HG02885 (cell line): ENCODE results near the gene CBX4.

Experiments
- ATAC-seq: cut with Tn5 transposase; IDR thresholded peaks from one replicate; pipeline ENCODE4 v1.9.1; 2021; ENCODE audit warnings: mild to moderate bottlenecking; ENCODE audit not compliant: unreplicated experiment, poor library complexity

Gene CBX4

DNA sequence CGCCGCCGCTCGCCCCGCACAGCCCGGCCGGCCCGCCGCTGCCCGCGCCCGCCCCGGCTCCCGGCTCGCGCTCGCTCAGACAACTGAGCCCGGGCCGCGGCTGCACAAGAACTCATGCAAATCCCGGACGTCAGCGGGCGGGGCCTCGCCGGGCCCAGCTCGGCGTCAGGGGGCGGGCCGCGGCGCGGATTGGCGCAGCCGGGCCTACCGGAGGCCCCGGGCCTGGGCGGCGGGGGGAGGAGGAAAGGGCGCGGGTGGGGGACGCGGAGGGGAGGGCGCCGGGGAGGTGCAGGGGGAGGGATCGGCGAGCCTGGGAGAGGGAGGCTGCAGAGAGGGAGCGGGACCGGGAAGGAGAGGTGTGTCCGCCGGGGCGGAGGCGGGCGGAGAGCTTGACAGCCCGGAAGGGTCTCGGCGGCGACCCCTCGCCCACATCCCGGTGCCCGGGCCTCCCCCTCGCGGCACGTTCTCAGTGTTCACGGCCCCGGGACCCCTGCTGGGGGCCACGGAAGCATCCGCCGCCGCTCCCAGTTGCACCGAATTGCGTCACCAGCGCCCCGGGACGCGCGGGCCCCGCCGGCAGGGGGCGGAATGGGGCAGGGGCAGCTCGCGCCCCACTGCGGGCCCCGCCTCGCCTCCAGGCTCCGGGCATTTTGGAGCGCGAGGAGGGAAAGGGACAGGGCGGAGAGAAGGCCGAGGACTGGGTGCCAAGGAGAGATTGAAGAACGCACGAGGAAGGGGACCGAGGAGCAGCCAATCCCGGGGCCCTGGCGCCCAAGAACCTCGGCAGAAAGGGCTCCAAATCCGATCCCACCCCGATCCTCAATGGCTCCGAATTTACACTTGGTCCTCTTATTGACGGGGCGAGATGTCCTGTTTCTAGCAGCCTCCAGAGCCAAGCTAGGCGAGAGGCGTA is at the start of gene CBX4:
TSS of gene CBX4 (minus strand) at position 85 of the 913 bp plus-strand sequence. CDS start 189 bp downstream, outside the sequence.
- peak; percentile 68 for ATAC-seq

DNA sequence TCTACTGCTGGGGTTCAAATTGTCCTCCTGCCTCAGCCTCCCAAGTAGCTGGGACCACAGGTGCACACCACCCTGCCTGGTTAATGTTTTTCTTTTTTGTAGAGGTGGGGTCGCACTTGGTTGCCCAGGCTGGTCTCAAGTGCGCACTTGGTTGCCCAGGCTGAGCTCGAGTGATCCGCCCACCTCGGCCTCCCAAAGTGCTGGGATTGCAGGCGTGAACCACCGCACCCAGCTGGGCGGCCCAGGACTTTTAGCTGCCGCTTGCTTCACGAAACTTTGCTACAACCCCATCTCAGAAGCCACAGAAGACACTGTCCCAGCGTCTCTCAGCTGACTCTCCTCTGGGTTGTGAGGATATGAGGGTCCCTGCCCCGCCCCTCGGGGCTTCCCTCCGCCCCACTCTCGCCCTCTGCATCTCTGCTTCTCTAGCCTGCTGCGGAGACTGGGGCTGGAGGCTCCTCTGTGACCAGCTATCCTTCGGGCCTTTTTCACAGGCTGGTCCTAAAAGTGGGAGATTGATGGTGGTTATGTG is 48.8 kb upstream of the CBX4 start:
- no peak for ATAC-seq

DNA sequence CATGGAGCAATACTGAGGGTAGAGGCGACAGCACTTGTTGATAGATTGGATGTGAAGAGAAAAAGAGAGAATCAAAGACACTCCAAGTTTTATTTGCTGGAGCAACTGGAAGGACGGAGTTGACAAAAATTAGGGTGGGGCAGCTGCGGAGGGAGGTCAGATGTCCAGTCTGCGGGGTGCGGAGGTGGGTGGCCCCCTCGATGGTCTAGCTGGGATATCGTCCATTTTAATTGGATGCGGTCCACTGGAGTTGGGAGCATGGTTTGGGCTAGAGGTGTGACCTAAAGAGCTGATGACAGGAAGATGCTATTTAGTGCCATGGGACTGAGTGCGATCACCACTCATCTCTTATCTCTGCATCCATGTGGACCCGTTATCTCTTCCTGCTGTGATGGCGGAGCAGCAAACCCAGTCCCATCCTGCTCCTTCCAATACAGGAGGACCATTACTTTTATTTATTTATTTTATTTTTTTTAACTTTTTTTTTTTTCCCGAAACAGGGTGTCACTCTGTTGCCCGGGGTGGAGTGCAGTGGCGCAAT is 48.3 kb upstream of the CBX4 start:
- no peak for ATAC-seq

DNA sequence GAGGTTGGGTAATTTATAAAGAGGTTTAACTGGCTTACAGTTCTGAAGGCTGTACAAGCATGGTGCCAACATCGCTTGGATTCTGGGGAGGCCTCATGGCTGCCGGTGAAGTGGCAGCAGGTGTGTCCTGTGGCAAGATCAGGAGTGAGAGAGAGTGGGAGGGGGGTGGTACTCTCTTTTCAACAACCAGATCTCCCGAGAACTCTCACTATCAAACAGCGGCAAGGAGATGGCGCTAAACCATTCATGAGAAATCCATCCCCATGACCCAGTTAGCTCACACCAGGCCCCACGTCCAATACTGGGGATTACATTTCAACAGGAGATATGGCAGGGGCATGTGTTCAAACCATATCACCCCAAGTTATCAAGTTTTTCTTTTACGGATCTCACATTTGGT is 44.0 kb upstream of the CBX4 start:
- ATAC-seq, result no peak

DNA sequence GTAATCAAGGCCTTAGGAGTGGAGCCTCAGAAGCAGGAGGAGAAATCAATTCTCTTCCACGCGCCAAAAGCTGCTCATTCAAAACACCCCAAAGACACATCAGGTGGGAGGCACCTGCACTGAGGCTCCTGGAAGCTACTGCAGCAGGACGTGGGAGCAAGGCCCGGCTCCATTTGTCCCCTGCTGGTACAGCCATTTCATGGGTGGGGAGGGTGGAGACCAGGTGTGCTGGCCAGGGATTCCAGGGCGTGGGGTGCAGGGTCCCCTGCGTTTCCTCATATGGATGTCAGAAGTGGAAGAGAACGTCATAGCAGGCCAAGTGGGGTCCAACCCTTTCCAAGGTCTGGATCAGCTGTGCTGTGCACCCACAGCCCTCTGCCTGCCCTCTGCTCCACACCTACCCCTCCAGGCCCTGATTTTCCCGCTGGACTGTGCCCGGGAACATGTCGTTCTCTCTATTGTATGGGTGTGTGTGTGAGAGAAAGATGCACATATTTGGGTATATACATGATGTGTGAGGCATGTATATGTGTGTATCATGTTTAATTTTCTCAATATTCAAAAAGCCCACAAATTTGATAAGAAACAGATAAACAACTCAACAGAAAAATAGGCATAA is 39.2 kb upstream of the CBX4 start:
- no peak for ATAC-seq

DNA sequence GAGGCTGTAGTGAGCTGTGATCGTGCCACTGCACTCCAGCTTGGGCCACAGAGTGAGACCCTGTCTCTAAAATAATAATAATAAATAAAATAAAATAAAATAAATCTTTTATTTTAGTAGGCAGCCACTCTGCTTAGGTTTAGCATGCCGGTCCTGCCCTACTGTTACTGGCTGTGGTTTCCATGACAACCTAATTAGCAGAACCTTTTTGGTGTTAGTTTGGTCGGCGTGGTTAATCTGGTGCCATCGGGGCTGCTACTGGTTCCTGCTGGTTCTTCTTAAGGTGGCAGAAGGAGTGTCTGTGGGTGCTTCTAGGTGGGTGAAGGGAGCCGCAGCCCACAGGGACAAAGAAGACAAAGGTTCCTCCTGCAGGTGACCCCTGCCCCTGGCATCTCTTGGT is 37.8 kb upstream of the CBX4 start:
- ATAC-seq, result no peak

DNA sequence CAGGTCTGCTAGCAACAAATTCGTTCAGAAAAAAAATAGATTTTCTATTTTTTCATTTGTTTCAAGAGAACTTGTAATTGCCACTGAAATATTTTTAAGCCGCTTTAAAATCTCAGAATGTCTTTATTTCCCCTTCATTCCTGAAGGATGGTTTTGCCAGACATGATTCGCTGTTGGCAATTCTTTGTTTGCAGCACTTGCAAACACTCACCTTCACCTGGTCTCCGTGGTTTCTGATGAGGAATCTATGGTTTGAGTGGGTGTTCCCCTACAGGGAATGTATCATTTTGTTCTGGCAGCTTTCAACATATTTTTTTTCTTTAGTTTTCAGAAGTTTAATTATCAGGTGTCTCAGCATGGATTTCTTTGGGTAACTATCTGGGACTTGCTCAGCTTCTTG is 36.3 kb upstream of the CBX4 start:
- no peak for ATAC-seq

DNA sequence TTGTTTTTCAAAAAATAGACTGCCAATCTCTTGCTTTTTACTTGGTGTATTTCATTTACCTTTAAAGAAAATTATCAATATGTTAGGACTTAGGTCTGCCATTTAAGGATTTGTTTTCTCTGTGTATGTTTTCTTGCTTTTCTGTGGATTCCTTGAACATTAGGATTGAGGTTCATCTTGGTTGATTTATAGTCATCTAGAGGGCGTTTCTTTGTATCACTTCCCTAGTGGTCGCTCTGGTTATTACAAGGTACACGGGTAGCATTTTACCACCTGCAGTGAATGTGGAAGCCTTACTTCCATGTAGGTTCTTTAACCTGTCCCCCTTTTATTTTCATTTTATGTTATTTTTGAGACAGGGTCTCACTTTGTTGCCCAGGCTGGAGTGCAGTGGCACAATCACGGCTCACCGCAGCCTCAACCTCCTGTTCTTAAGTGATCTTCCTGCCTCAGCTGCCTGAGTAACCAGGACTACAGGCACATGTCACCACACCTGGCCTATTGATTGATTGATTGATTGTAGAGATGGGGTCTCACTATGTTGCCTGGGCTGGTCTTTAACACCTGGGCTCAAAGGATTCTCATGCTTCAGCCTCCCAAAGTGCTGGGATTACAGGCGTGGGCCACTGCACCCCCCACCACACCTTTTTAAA is 35.2 kb upstream of the CBX4 start:
- no peak for ATAC-seq

DNA sequence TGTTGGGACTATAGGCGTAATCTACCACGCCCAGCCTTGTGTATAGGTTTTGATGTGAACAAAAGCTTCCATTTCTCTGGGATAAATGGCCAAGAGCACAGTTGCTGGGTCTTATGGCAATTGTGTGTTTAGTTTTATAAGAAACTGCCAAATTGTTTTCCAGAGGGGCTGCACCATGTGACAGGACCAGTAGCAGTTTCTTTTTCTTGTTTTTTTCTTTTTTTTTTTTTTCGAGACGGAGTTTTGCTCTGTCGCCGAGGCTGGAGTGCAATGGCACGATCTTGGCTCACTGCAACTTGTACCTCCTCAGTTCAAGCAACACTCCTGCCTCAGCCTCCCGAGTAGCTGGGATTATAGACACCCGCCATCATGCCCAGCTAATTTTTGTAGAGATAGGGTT is 34.3 kb upstream of the CBX4 start:
- ATAC-seq, result no peak

DNA sequence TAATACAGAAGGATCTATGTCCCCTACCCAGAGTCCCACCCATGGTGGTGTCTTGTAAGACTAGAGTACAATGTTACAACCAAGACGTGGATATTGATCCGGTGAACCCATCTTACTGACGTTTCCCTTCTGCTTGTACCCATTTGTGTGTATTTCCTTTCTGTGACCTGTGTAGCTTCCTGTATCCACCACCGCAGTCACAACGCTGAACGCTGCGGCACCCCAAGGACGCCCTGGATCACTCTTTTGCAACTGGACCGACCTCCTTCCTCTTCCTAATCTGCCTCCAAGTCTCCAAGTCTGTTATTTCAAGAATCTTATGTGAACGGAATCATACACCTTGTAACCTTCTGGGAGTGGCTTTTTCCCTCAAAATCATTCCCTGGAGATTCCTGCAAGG is 33.5 kb upstream of the CBX4 start:
- ATAC-seq, result no peak

DNA sequence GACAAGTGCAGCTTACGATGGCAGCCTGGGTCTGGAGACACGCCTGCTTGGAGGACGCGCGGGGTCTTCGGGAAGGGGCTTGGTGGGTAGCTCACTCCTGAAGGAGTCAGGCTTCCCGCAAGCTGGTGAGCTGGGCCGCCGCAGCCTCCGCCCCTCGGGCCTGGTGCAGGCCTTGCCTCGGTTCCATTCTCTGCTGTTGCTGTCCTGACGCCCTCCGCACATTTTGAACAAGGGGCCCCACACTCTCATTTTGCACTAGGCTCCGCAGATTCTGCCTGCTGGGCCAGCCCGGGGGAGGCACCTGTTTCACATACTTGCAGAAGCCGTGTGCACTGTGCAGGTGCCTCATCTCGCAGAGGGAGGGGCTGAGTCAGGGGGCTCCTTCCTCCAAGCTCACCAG is 31.9 kb upstream of the CBX4 start:
- no peak for ATAC-seq

DNA sequence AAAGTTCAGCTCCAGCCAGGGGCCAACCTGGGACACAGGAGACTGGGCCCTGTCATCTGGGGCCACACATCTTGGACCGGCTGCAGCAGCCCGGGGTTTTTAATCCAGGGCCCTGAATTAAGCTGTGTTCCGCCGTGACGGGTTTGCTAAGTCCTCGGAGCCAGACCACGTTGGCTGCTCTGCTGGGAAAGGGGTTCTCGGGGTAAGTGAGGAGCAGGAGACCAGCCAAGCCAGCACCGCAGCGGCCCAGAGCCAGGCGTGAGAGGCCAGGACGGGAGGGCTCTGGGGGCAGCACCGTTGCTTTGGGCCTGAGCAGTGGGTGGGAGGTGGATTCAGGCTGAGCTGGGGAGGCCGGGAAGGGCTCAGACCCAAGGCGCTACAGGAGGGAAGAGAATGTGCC is 31.3 kb upstream of the CBX4 start:
- no peak for ATAC-seq

DNA sequence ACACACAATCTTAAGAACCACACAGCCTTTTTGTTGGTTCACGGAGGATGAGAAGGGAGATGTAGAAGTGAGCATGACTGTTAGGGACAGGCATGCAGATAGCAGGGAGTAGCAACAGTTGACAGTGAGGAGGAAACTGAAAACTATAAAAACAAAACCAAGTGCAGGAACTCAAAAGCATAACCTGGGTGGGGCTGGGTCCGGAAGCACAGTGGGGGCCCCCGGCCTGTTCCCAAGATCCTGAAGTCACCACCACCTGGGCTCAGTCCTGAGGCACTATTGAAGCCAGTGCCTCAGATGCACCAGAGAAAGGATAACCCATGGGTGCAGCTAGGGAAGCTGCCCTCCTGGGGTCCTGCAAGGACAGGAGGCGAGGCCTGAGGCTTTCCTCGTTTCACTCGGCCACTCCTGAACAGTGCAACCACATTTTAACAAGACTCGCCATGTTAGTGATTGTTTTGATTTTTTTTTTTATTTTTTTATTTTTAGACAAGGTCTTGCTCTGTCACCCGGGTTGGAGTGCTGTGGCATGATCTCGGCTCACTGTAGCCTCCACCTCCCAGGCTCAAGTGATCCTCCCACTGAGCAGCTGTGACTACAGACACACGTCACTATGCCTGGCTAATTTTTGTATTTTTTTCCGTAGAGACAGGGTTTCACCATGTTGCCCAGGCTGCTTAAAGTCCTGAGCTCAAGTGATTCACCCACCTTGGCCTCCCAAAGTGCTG is 27.7 kb upstream of the CBX4 start:
- no peak for ATAC-seq

DNA sequence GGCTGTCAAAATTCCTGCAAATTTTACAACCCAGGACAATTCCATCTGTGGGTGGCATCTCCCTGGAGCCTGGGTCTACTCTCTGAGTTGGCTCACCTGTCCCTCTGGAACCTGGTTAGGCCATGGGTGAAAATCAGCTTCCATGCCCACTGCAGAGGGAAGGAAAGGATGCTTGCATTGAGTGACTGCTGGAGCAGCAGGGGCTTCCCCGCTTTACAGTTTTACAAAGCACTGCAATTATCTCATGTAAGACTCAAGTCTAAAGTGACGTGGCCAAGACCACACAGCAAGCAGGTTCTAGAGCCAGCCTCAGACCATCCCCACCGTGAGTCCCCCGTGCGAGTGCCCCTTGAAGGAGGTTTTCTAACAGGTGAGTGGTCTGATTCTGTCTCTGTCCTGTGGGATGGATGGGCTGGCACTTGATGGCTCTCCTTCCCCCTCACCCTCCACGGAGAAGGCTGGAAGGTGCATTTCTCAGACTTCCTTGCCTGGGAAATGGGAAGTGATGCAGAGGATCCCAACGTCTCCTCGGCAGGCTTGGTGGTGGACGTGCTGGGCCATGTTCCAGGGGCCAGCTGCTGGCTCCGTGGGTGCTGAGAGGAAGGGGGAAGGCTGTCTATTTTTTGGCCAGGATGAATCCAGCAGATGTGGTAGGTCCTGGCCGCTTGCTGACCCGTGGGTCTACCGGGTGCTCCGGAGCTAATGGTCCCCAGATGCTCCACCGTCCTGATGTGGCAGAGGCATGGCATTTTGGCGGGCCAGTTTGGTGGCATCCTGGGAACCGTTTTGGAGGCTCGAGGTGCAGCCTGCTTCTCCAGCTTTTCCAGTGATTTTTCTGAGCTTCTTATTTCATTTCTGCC is 26.3 kb upstream of the CBX4 start:
- ATAC-seq, result no peak

DNA sequence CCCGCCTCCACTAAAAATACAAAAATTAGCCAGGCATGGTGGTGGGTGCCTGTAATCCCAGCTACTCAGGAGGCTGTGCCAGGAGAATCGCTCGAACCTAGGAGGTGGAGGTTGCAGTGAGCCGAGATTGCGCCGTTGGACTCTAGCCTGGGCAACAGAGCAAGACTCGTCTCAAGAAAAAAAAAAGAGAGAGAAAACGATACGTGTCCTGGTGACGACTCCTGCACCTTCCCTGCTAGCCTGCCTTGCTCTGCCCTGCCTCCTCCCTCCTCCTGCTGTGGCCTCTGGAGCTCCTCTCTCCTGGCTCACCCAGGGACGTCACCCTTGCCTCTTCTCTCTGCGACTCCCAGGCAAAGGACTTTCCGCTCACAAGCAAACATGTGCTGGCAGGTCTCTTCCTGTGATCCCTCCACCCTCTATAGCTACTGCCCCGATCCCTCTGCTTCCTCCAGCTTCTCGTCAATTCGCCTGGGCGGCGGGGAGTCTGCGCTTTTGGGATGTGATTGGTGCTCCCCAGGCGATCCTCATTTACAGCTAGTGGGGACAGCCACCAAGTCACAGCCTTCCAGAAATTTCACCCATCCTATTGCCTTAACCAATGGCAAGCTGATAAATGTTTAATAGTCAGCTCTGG is 25.5 kb upstream of the CBX4 start:
- no peak for ATAC-seq

DNA sequence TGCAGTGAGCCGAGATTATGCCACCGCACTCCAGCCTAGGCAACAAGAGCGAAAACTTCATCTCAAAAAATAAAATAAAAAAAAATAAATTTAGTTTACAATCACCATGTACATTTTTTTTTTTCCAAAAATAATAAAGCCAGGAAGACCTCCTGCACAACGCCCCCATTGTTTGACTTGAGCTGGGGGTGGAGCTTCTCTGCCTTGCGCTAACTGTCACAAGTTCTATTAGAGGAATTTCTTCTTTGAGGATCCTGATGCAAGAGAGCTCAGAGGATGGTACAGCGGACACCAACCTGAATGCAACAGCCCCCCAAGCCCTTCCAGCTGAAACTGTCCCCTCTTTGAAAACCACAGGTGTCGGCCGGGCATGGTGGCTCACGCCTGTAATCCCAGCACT is 24.9 kb upstream of the CBX4 start:
- ATAC-seq, result no peak

DNA sequence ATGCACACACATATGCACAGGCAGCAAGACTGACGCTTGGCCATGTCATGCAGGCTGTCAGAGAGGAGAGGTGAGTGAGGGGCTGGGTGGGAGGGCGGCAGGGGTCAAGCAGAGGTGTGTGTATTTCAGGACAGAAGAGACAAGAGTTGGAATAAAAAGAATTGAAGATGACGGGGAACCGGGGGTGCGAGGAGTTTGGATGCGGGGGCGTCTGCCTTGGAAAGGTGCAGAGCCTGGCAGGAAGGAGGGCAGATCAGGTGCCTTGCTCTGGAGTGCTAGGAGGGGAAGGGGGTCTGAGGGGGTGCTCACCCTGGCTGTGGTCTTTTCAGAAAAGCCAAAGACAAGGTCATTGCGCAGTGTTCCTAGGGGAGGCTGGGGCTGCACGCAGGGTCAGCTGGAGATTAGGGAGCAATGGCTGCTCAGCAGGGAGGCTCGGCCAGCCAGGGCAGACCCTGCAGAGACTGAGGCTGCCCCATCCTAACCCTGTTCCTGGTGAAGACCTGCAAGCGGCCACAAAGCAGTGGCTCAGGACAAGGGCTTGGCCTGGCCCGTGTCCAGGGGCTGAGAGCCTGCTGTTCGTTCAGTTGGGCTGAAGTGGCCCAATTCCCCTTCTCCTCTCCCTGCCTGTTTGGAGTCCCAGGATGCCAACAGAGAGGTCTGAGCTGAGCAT is 23.7 kb upstream of the CBX4 start:
- ATAC-seq, result no peak

DNA sequence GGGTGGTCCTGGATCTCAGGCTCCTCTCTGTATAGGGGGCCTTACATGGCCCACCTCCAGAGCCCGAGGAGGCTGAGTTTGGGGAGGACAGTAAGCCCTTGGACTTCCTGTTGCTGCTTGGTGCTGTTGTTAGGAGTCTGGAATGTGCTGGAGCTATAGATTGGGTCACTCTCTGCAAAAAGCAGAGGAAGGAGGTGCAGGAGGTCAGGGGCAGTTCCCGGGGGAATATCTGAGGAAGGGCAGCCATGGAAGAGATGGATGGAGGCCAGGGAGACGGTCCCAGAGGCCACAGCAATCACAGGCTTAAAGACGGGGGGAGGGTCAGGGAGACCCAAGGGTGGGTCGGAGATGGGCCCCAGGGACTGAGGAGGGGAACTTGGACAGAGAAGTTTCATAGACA is 23.0 kb upstream of the CBX4 start:
- no peak for ATAC-seq
